Gastrocnemius medialis (tissue), 4 donors: ENCODE data around the gene KIF1A.

ENCODE experiments used
- POLR2A ChIP-seq, 2 donors: fragments of 450-650 bp; IDR thresholded peaks; one replicate each; pipeline ENCODE4 v1.6.1; 2017; ENCODE audit warnings: antibody characterized with exemption in 2 of 2, mild to moderate bottlenecking in 2 of 2, moderate library complexity in 2 of 2
- TF ChIP-seq, protein P1 (sequence below), 5 experiments: fragments of 450-650 bp in 3 of 5; fragments of 200-600 bp in 2 of 5; sonication (generic) in 2 of 5; IDR thresholded peaks in 4 of 5; conservative IDR thresholded peaks in 1 of 5; 1 replicate in 4 of 5; 2 replicates in 1 of 5; pipeline ENCODE4 v1.5.1; 2016 to 2019; ENCODE audit warnings: antibody characterized with exemption in 5 of 5, mild to moderate bottlenecking in 3 of 5, moderate library complexity in 3 of 5

DNA sequence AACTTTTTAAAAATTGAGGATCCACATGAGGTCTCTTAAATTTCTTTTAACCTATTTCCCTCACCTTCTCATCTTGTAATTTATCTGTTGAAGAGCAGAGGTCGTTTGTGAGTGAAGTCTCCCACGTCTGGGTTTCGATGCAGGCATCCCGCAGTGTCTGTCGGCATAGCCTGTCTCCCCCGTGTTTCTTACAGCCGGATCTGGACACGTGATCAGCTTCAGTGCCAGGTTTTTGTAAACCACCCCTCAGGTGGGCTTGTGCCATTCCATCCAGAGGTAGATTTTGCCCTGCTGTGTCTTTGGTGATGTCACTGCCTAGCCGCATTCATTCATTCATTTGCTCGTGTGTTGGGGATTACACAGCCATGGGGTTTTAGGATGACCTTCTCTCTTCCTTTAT is 112.2 kb downstream of the KIF1A start:
- TF ChIP-seq POLR2A (IDR thresholded peaks at IDR 0.05) = no peak
- TF ChIP-seq, protein P1, sequence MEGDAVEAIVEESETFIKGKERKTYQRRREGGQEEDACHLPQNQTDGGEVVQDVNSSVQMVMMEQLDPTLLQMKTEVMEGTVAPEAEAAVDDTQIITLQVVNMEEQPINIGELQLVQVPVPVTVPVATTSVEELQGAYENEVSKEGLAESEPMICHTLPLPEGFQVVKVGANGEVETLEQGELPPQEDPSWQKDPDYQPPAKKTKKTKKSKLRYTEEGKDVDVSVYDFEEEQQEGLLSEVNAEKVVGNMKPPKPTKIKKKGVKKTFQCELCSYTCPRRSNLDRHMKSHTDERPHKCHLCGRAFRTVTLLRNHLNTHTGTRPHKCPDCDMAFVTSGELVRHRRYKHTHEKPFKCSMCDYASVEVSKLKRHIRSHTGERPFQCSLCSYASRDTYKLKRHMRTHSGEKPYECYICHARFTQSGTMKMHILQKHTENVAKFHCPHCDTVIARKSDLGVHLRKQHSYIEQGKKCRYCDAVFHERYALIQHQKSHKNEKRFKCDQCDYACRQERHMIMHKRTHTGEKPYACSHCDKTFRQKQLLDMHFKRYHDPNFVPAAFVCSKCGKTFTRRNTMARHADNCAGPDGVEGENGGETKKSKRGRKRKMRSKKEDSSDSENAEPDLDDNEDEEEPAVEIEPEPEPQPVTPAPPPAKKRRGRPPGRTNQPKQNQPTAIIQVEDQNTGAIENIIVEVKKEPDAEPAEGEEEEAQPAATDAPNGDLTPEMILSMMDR (IDR thresholded peaks at IDR 0.05 in 4 of 5, conservative IDR thresholded peaks at IDR 0.05 in 1 of 5) = no peak
